HG02870 (cell line): ENCODE results near the gene CCR7.

Source experiments
- ATAC-seq: cut with Tn5 transposase; IDR thresholded peaks from one replicate; pipeline ENCODE4 v1.9.1; 2021; ENCODE audit warnings: mild to moderate bottlenecking, moderate library complexity; ENCODE audit not compliant: unreplicated experiment

CCR7 gene

DNA sequence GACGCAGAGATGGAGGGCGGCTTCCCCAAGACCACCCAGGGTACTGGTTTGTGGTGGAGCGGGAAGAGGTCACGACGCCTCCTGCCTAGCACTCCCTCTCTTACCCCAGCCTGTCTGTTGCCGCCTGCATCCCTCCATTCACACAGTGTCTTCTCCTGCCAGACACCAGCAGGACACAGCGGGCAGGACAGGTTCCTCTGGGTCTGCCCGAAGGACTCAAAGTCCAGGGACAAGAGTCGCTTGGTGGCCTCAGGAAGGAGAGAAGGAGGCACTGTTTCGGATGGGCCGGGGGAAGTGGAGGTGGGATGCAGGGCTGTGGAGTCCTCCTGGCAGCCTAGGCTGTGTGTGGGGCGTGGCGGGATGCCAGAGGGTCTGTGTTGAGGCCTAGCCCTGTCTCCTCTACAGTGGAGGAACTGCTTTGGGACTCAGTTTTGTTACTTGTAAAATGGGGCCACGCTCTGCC is 44.2 kb downstream of the CCR7 start:
- ATAC-seq = no peak

DNA sequence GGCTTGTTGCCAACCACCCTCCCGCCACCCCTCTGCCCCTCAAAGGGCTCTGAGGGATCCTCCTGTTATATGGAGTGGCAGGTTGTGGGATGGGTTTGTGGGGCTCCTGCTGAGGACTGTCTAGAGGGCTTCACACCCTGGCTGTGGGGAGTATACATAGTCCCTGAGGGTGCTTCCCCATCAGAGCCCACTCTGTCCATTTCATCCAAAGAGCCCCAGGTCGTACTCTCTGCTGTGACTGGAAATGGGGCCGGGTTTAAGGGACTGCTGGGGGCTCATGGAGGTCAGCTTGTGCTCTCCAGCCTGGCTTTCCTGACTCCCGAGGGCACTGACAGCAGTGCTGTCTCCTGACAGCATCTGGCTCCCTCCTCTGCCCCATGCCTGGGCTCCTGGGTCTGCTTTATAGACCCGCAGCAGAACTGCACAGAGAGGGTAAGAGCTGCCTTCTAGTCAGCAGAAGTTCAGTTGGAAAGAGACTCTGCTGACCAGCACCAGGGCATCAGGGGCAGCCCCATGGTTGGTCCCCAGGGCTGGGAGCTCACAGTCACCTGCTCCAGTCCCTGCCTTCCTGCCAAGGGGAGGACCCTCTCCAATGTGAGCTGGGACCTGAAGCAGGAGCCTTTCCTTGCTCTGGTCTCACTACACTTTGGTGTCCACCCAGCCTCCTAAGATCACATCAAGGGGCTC is 46.0 kb downstream of the CCR7 start:
- ATAC-seq = no peak

DNA sequence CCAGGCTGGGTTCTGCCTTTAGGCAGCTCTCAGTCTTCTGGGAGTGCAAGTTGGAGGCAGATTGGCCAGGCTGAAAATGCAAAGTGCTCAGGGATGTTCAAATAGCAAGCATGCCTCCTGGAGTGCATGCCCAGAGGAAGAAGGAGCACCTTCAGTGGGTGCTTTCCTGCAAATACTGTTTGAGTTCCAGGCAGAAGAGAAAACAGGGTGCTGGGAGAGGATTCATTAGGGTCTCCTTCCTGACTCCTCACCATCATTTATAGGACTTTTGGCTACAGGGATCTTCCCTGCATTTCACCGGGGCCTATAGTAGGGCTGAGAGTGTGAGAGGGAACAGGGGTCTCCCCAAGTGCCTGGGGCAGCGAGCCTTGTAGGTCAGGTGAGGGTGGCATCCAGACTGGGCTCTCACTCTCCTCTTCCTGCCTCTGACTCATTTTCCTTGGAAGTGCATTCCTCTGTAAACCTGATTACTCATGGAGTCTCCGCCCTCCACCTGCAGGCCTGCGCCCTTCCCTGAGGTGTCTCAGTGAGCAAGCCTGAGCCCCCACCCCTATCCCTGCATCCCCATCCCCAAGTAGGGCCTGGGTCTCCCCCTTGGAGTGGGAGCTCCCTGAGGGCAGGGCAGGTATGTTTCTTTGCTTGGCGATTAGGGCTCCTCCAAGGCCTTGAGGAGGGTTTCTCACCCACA is 46.7 kb downstream of the CCR7 start:
- no peak for ATAC-seq

DNA sequence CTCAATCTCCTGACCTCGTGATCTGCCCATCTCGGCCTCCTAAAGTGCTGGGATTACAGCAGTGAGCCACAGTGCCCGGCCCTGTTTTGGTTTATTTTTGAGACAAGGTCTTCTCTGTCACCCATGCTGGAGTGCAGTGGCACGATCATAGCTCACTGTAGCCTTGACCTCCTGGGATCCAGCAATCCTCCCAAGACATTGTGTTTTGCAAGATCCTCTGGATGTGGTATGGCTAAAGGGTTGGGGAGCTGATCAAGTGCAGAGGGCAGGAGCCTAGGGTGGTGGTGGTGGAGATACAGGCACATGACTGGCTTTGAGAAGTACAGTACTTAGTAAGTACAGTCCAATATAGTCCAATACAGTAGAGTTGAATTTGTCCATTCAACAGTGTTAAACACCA is 47.3 kb downstream of the CCR7 start:
- ATAC-seq = no peak

DNA sequence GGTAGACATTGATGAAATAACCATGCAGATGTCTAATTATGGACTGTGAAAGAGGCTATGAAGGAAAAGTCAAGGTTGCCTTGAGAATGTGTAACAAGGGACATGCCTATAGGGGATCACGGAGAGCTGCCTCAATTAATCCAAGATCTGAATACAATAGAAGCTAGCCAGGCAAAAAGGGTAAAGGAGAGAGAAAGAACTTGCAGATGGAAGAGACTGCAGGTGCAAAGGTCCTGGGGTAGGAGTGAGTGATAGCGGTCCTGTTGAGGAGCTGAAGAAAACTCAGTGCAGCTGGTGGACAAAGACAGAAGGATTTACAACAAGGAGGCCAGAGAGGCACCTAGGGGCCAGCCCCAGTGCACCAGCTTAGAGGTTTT is 48.0 kb downstream of the CCR7 start:
- no peak for ATAC-seq

DNA sequence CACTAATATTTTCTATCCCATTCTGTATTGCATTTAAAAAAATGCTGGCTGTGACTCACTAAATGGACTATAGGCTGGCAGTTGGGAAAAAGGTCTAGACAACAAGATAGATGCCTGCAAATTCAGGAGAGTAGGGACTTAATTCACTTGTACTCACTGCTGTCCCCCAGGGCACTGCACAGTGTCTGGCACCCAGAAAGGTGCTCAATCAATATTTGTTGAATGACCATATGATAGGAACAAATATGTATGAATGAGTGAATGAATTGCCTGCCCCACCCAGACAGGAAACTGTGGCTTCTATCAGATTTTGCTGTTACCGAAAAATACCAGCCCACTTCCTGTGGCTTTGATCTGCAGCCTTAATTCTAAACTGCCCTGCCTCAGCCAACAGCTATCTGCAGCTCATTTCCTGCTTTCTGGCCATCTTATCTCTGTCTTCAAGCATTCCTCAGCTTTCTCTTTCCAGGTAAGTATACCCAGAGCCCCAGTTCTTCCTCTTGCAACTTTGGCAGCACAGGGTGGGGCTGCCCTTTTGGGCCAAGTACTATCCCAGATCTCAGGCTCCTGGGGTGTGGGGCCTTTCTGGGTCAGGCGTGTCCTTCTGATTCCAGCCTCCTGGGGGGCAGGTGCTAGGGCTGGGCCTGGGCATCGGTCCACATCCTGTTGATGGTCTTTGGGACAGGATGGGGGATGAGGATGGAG is 48.5 kb downstream of the CCR7 start:
- ATAC-seq = no peak

DNA sequence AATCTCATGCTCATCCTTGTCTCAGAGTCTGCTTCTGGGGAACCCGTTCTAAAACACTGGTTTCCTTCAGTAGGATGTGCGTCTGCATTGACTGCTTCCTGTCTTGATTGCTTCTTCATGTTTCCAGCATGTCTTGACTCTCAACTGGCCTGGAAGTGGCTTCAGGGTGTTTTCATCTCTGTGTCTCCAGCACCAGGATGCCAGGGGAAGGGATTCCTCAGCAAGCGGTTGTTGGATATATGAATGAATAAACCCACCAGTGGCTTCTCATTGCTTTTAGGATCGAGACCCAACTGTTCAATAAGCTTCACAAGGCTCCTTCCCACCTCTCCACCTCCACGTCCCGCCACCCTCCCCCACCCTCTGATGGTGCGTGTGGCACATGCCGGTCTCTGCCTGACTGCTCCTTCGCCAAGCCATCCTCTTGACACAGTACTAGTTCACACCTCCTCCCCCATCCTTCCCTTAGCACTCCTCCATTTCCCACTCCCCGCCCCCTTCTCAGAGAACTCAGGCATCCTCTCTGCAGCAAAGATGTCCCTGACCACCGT is 49.7 kb downstream of the CCR7 start:
- no peak for ATAC-seq

DNA sequence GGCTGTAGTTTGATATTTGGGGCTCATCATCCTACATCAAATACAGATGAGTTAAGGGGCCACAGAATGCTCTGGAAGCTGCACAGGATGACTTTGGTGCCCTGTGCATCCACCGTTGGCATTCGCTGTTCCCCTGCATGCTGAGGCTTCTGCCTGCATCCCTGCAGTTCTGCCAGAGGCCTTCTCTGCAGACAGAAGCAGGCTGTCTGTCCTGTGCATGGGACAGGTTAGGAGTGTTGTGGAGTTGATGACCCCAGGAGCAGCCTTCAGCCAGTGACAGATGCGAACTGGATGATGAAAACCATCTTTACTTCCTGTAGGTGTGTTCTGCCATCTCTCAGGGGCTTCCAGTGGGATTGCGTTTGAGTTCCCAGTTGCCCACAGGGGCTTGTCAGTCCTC is 50.3 kb downstream of the CCR7 start:
- no peak for ATAC-seq

DNA sequence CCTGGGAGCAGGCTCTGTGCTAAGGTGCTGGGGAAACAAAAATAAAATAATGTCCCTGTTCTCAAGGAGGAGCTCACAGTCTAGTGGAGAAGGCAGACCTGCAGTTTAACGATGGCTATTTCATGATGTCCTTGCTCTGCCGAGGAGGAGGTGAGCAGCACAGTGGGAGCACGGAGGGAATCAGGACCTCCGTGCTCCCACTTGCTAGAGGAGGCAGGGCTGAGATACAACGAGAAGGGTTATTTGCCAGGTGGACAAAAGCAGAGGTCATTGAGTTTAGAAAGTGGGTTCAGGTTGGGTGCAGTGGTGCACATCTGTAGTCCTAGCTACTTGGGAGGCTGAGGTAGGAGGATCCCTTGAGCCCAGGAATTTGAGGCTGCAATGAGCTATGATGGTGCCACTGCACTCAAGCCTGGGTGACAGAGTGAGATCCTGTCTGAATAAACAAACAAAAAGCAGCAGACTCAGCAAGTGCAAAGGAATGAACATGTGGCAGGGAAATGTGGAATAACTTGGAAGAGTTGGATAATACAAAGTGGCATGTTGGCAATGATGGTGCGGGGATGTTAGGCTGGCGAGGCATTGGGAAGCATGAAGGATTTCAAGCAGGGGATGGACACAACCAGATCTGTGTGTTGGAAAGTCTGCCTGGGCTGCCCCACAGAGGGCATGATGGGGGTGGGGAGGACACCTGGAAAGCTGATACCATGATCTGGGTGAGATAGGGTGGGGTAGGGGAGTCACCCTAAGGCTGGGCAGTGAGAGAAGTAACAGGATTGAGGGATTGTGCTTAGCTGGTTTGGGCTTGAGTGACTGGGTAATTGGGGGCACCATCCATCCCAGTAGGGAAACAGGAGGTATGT is 51.0 kb downstream of the CCR7 start:
- ATAC-seq = no peak

DNA sequence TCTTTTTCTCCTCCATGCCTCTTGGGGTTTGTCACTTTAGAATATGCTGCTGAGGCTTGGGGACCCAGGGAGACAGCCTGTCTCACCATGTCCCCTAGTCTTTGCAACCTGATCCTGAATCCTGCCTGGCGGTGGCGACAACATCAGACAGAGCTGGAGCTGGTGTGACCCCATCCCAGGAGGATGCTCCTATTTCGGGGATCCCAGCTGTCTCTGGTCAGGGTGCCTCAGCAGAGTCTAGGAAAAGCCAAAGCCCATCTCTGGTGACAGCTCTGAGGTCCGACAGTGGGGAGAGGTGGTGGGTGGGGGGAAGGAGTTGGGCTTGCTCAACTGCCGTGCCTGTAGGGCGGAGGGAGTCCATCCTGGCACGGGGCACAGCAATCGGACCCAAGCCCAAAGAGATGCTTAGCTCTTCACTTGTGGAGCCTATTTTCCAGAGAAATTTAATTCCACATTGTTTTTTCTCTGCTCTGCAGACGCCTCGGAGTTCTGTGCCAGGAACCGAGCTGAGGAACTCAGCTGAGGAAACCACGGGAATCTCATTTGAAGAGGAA is 53.5 kb downstream of the CCR7 start:
- no peak for ATAC-seq

DNA sequence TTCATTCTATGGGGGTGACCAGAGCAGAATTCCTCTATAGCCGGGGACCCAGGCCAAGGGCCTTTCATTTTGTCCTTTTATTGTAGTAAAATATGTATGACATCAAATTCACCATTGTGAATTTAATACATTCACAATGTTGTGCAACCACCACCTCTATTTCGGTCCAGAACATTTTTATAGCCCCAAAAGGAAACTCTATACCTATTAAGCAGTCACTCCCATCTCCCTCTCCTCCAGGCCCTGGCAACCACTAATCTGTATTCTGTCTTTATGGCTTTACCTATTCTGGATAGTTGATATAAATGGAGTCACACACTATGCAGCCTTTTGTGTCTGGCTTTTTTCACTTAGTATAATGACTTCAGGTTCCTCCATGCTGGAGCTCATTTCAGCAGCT is 54.1 kb downstream of the CCR7 start:
- no peak for ATAC-seq

DNA sequence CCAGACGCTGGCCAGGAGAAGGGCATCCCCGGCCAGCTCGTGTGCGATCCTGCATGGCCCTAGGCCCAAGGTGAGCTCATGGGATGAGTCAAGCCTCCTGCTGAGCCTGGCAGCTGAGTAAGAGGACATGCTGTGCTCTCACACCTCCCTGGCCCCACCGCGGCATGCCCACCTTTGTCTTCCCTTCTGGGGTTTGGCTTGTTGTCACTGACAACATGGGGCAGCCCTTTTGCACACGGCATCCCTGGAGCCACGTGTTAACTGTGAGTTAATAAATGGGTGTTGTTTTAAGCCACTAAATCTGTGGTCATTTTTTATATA is 55.0 kb downstream of the CCR7 start:
- ATAC-seq = no peak

DNA sequence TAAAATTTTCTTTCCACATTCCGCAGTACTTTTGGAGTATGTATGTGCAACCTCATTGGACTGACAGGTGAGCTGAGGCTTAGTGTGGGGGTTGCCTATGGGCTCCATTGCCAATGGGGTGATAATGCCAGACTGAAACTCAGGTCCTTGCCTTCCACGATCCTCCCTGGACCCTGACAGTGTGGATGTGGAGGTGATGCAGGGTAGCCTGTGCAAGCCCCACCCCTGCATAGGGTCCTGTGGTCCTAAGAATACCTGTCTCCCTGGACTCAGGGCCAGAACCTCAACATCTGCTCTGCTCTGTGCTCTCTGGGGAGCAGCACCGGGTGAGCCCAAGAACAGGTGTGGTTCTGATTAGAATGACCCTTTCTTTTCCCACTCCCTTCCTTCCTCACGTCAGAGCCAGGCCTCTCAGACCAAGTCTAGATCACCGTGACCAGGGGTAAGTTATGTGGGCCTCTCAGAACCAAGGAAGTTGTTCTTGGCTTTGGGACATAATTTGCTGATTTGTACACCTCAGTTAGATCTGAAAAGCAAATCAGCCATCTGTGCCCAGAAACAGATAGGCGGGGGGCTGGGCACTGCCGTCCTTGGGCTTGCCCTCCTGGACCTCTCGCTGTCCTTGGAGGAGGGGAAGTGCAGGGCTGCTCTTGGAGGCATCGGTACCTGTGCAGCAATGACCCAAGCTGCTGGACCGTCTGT is 55.5 kb downstream of the CCR7 start:
- ATAC-seq = no peak

DNA sequence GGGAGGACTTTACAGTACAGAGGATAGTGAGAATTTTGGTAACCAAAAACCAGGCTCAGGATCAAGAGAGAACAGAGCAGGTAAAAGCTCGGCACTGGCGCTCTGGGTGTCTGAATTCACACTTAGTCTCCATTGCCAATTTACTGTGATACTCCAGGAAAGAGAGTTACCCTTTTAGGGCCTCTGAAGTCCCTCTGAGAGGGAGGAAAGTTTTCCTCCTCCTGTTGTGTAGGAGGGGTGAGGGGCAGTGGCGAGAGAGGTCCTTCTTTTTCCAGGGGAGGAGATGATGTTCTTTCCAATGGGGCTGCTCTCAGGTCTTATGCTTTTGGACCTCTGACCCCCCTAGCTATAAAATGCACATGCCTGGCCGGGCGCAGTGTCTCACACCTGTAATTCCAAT is 58.5 kb downstream of the CCR7 start:
- no peak for ATAC-seq
